OCI-LY7 (cell line): ENCODE data around the gene C2orf72.

ENCODE experiments used
- CTCF ChIP-seq: fragments of 200-600 bp; sonication (generic); conservative IDR thresholded peaks from 2 replicates; pipeline ENCODE4 v1.5.1; 2014; ENCODE audit warnings: mild to moderate bottlenecking, antibody characterized with exemption, low read length, moderate library complexity, mixed read lengths
- EZH2phosphoT487 ChIP-seq: fragments of 200-600 bp; sonication (generic); IDR thresholded peaks from 2 replicates; pipeline ENCODE4 v1.6.1; 2018; ENCODE audit warnings: low read depth, borderline replicate concordance, mild to moderate bottlenecking, mixed run types, antibody characterized with exemption, low read length, moderate library complexity, mixed read lengths

- no peak for TF ChIP-seq CTCF
- TF ChIP-seq EZH2phosphoT487: no peak
Measured at GRCh38 chr2:231030725-231031124, 6.6 kb upstream of the C2orf72 start.
